Measurements from ENCODE around the gene HYAL2. TPM values are rescaled to one million over a fixed set of nuclear protein-coding genes. Genes with fewer than 3 reads are reported as not detected.
"Not testable (repeated sequence)": the region's sequence is repeated elsewhere in the genome, so short reads cannot be mapped to it uniquely, and the experiment has no call there.

HYAL2 gene
- total RNA-seq, 1 donor from 2014 or later = 28.6 TPM

DNA sequence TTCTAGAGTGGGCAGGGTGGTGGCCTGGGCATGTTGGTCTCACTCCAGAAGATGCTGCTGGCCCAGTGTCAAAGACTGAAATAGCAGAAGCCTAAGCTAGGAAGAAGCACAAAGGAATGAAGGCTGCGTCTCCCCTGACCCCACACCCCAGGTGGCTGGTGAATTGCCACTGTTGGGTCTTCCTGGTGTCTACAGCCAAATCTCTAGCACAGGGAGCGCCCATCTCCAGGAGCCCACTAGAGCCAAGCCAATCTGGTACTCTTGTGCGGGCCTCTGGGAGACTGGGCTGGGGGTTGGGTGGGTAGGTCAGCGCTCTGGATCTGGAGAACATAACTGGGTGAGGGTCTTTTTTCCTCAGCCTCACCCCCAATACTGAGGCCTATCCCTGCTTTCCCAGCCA lies 4.6 kb upstream of the HYAL2 start:
- DNase-seq = no peak

DNA sequence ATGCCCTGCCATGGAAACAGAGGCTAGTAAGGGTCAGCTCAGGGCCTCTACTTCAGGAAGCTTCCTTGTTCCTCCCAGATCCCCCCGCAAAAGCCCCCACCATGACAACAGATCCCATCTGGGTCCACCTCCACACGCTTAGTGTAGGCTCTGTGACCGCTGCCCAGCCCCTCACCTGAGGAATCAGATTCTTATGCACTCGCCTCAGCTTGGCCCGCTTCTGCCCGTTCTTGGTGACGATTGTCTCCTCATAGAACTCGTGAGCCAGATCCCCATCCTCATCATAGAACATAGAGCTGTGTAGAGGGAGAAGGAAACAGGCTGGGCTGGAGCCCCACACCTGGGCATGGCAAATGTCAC lies 3.6 kb upstream of the HYAL2 start:
- DNase-seq = no peak

DNA sequence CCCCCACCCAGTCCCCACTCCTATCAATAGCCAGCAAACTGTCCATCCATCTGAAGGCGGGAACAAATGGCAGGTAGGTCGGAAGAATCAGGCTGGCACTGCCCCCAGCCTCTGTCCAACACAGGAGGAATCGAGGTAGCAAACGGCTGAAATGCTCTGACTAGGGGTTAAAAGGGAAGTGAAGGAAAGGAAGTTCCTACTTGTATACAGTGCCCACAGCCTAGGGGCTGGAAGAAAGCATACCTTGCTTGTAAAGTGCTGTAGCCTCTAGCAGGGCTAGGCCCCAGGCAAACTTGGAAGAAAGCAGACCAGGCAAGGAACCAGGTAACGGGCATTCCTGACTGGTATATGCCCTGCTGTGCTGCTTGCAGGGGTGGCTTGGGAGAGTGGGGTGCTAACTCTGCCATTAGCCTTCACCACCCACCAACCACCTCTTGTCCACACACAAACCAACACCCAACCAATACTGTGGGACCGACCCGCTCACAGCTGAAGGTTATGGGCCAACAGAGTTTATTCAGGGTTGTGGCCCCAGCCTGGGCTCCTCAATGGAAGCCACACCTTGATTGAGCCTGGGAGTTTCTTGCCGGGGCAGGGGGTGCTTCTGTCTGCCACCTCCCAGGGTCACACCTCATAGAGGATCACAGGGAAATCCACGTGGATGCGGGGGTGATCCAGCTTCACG lies 3.1 kb upstream of the HYAL2 start:
- DNase-seq = no peak

DNA sequence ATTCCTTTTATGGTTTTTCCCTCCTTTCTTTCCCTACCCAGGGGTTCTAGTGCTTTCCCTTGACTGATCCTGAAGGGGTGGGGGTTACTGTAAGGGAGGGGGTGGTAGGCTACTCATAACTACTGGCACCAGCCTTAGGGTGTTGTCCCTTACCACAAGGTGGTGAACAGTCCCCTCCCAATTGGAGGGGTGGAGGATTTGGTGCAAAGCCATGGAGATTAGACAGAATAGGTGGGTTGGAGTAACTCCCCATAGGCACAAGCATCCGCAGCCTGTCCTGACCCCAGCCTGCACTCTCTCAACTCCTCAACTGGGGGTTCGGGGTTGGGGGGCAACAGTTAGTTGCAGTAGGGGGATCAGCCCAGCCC lies 2.6 kb upstream of the HYAL2 start:
- no peak for DNase-seq

DNA sequence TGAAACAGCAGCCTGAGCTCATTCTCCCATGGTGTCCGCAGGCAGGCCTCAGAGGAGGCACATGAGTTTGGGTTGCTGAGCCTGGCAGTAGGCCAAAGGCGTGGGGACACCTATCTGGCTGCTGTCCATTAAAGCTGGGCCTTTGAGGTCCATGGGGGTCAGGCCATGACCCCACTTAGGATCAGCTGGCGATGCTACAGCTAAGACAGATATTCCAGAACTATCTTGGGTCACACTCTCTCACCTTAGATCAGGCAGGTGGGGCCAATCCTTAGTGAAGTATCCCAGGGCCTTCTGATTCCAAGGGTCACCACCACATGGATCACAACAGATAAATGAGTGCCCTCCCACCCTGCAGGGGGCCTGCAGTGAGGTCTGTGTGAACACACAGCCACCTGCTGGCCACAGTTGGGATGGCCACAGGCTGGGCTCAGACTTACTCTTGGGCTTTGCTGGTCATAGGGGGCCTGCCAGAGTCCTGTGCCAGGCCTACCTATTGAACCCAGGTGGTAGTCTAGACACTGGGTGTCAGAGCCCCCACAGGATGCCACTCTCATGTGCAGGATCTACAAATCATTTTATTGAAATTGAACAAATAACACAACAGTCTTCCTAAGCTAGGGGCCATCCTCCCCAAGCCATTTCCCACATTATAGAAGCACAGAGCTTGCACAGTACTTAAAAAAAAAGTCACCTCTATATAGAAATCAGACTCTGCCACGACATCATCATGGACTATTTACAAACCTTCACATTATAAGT lies 2.0 kb upstream of the HYAL2 start:
- no peak for DNase-seq

DNA sequence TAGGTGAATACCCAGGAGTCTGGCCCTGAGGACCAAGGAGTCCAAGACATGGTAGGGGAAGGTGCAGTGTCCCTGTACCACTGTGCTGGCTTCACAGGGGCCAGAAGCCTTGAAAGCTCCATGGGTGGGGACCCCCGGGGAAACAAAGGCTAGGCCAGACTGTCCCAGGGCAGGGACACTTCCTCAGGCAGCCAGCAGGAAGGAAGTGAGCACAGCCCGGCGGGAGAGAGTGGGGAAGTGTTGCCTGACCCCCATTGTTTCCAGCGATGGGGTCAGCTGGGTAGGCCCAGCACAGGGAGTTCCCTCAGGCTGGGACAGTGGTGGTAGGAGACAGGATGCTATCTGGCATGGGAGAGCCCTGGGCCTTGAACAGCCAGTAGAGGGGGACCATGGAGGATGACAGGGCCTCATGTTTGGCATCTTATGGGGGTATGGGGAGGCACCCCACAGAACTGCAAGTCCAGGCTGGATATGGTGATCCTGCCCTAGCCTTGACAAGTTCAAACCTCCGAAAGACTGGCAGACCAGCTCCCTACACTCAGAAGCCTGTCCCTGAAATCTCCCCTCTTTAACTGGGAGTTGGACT lies 1.2 kb upstream of the HYAL2 start:
- peak; percentile 23 for DNase-seq

DNA sequence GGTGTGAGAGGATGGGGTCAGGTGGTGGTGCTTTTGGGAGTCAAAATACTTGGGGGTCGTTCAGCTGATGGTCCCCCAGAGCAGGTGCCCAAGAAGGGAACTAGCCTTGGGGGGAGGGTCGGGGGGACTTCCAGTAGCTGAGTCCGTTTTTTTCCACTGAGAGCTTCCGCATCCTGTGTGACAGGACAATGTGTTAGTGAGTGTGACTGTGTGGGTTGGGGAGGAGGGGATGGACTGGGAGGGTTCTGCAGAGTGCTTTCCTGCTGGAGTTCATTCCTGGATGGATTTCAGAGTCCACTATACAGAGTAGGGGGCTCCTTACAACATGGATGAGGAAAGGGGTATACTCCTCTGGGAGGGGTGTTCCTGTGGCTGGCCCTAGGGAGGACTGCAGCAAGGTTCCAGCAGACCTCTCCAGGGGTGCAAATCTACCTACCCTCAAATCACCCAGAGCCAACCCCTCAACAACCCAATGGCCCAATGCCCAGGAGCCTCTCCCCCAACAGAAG lies 601 bp upstream of the HYAL2 start:
- peak; percentile 49 for DNase-seq

DNA sequence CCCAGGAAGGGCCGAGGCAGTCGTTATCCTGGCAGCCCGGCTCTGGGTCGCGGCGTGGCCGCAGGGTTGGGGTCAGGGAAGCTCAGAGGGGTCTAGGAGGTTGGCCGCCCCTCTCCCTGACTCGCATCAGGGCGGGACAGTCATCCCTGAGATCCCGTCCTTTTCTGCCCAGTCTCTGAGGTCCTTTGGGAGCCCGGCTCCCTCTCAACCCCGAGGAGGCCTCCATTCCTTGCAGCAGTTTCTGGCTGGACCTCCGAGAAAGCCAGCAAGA lies 495 bp downstream of the HYAL2 start:
- DNase-seq = no peak

DNA sequence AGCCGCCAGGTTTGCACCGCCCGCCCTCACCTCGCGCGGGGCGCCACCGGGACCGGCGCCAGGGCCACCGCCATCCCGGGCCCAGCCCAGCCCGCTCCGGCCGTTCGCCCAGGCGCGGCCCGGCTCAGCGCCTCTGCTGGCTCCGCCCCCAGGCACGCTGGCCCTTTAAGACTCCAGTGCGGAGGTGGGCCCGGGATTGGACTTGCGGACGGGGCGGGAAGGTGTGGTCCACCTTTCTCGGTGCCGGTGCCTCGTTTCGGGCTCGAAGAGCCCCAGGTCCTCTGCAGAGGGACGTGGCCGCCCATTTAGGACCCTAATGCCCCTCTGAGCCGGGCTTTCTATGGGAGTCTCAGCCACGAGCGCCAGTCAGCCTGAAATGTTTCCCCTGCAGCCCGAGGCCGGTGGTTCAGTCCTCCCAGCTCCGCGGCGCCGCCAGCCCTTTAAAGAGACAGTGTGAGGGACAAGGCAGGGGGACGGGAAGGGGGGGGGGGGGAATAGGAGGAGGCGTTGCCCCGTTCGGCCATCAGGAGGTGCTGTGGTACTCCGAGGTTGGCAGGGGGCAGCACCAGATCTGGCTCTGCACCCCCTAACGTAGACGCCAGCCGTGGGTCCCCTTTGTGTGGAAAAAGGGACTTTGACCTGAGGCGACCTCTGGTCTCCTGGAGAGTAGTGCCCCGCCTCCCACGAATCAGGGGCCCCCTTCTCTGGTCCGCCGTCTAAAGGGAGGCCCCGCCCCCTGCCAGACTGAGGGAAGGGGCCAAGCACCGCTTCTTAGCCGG lies 1.0 kb downstream of the HYAL2 start:
- peak; percentile 89 for DNase-seq

DNA sequence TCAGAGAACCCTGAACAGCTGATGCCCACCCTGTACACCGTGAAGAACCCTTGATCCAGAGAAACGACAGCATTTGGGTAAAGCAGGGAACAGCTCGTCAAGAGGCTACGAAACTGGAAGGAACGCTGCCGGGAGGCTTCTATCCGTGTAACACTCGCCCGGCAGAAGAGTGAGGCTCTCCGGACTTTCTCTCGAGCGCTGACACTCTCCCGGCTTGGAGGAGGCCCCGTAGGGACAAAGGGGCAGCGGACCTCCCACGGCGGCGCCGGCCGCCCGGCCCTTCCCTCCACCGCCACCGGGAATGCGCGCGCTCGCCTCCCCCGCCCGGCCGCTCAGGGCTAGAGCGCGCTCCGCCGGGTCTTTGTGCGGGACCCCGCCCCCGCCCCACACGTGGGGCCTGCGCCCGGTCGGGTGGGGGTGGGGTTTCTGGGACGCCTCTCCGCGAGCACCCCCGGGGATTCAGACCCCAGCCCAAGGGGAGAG lies 1.7 kb downstream of the HYAL2 start:
- peak; percentile 58 for DNase-seq

DNA sequence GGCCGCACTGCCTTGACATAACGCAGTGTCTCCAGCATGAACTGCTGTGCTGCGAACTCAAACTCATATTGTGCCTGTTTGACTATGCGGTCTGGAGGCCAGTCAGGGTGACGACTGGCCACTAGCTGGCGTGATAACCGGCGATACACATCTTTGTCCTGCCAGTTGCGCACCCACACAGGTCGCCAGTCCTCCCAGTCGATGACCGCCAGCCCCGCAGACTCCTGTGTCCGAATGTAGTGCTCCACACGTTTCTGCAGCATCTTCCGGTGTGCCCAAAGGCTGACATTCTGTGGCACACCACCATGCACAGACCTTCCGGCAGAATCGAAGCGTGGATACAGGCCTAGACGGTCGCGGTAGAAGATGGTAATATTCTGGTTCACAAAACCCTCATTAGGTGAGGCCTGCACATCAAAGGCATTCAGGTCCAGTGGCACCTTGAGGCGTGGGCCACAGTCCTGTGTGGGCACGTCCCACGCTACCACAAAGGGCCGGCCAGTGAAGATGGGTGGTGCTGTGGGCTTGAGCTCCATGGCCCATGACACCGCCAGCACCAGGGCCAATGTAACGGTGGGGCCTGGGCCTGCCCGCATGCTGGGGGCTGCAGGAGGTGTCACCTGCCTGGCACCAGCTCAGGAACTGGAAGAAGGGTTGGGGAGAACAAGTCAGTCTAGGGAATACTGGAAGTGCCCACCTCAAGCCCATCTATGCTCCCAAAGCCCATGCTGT lies 2.5 kb downstream of the HYAL2 start:
- no peak for DNase-seq

DNA sequence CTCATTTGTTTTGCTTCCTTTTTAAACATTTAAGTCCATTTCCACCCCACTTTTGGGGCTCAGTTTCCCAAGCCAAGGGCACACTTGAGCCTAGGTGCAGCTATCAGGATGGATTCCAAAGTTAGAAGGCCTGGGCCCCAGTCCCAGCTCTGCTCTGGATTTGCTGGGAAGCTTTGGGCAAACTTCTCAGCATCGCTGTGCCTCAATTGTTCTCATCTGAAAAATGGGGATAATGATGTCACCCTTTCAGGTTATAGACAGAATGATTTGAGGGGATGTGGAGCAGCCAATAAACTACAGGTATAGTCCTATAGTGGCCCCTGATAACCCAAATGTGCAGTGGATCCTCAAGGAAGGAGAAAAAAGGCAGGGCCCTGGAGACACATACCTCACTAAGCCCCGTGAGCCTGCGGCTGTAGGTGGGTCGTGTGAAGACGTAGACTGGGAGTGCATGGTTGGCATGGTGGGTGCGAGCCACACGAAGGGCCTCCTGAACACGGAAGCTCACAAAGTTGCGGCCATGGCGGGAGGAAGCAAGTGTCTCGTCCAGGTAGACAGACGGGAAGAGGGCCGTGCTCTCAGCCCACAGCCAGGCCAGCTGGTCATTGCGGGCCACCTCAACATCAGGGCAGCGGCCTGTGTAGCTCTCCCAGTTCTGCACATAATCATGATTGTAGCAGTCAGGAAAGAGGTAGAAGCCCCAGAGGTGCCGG lies 3.2 kb downstream of the HYAL2 start:
- DNase-seq = no peak

DNA sequence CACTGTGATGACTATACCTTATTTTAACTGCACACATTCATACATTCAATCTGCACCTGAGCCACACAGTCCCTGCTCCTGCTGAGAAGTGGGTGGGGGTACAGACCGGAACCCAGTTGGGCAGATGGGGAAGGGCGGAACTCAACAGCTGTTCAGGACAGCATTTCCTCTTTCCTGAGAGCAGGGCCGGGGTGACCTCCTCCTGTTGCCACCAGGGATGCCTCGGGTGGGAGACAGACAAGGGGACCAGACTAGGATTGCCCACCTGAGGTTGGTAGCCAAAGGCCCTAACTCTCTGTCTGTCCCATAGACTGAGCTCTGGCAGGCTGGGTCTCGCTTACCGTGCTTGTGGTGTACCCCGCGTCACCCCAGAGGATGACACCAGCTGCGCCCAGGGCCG lies 3.9 kb downstream of the HYAL2 start:
- DNase-seq = no peak

DNA sequence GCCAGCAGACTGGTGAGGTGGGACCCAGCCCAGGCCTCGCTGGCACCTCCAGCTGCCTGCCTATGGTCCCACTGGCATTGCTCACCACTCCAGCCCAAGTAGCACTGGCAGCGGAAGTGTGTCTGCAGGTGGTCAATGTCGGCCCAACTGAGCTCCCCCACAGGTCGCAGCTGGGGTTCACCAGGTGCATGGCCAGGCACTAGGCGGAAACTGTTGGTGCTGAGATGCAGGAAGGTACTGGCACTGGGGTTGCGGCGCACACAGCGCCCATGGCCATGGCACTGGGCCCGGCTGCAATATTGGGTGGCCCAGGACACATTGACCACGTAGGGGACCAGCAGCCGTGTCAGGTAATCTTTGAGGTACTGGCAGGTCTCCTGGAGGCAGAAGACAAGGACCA lies 4.4 kb downstream of the HYAL2 start:
- no peak for DNase-seq

DNA sequence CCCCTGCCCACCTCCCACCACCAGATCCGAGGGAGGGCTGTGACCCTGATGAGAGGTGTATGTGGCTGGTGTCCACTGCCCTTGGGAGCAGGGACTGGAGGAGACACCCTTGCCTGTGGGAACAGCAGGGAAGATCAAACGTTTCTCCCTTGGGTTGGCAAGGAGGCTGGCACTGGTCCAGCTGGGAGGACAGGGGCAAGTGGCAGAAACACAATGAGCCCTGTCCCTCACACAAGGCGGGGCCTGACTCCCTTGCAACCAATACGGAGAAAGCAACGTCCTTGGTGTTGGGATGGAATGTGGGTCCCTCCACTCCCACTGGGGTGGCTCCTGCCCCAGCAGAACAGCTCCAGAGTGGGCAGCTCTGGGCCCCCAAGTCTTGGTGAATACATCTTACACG lies 5.2 kb downstream of the HYAL2 start:
- DNase-seq = no peak

DNA sequence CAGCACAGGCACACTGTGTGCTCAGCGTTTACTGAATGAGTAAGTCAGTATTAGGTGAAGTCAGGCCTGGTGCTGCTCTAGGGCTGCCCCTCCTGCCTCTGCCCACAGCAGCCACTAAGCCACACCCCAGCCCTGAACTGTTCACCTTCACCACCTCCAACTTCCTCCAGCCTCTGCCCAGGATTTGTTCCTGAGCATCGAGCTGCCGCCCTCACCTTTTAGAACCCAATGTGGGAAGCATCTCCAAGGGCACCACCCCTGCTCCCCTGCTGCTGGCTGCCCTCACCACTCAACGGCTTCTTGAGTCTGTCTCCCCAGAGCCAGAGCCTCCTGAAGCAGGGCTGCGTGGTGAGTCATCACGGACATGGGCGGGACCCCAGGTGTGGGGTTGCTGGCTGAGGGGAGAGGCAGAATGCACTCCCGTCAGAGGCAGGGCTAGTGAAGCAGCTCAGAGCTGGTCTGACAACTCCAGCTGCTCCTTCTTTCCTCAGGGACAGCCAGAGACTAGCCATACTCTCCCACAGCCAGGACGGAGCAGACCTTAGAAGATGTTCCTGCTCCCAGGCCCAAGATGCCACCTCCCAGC lies 5.8 kb downstream of the HYAL2 start:
- no peak for DNase-seq

DNA sequence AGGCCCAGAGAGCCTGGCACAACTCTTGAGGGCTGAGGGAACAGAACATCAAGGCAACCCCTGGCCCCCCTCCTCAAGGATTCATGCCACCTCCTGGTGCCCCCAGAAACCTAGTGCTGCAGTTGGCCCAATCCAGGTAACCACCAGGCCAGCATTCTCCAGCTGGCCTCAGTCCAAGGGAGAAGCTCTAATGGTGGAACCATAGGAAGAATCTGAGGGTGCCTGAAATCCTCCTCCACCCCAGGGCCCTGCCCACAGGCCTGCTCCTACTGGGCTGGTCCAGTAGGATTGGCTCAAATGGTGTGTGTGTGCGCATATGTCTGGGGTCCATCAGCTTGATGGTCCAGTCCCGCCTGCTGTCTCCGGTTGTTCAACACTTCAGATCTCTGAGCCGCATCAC lies 7.7 kb downstream of the HYAL2 start:
- DNase-seq = no peak

DNA sequence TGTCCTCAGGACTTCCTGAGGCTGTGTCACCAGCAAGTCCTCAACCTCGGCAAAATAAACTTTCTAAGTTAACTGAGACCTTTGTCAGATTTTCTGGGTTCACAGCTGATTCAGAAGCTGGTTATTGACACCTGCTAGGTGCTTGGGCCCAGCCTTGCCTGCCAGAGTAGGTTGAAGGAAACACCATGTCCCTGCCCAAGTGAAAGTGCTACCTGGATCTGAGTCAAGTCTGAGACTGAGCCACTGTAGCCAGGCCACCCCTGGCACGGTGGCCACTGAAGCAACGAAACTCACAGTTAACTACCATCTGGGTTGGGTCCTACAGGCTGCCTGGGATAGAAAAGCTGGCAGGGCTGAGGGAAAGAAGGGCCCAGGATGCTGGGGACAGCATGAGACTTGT lies 8.2 kb downstream of the HYAL2 start:
- no peak for DNase-seq

DNA sequence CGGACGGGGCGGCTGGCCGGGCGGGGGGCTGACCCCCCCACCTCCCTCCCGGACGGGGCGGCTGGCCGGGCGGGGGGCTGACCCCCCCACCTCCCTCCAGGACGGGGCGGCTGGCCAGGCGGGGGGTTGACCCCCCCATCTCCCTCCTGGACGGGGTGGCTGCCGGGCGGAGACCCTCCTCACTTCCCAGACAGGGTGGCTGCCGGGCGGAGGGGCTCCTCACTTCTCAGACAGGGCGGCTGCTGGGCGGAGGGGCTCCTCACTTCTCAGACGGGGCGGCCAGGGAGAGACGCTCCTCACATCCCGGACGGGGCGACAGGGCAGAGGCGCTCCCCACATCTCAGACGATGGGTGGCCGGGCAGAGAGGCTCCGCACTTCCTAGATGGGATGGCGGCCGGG lies 10.5 kb downstream of the HYAL2 start:
- not testable (repeated sequence) for DNase-seq

DNA sequence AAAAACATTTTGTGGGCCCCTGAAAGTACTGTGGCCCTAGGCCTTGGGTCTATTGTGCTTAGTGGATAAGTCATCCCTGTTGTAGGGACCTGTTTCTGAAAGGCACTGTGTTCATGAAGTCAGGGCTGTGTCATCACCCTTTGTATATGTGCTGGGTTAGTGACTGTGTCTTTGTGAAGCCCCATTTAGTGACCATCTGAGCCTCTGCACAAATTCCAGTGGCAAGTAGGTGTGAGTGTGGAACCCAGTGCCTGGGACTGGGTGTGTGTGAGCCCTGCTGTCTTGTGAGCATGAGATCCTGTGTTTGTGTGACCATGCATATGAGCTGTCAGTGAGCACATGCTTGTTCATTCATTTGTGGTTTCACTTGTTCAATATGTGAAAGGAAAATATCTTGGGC lies 17.9 kb downstream of the HYAL2 start:
- no peak for DNase-seq

All from skin of body (tissue), 2 donors.